Measurements from ENCODE around the gene AP5B1. TPM values are rescaled to one million over a fixed set of nuclear protein-coding genes. Genes with fewer than 3 reads are reported as not detected.
"Not testable (repeated sequence)": the region's sequence is repeated elsewhere in the genome, so short reads cannot be mapped to it uniquely, and the experiment has no call there.

The AP5B1 gene
- total RNA-seq, 2 experiments from 2014 or later: 6.2 to 6.3 TPM

- H3K4me1 Mint-ChIP-seq (ENCODE audit: low read depth); H3K9me3 Mint-ChIP-seq; intact Hi-C loops (cut with micrococcal nuclease); DNase-seq; H3K36me3 Mint-ChIP-seq (ENCODE audit: low read depth); H3K27ac Mint-ChIP-seq; H3K4me3 Mint-ChIP-seq: not testable (repeated sequence)
- CTCF ChIA-PET: interaction anchor here (1.6 kb wide), 1 partner anchor 45 kb away, joined by 5 read pairs; no protein-coding TSS in a partner anchor
- peaks cover 12% of the 10 kb centered on the region for H3K27me3 Mint-ChIP-seq (ENCODE audit: low read depth)
Measured at GRCh38 chr11:65735111-65735510, 45.7 kb downstream of the AP5B1 start.

GRCh38 chr11:65730461-65730860 is 50.3 kb downstream of the AP5B1 start:
- H3K36me3 Mint-ChIP-seq (ENCODE audit: low read depth): no peaks in the 10 kb centered on the region
- CTCF ChIA-PET: interaction anchor here (0.7 to 1.7 kb wide), 2 partner anchors 19 to 50 kb away, joined by 3 read pairs; partner anchors contain the start of genes AP5B1 and KAT5
- DNase-seq: no peak
- no peak overlapping the region for H3K4me3 Mint-ChIP-seq
- intact Hi-C loops (cut with micrococcal nuclease): no loop called here
- no peaks in the 10 kb centered on the region for H3K9me3 Mint-ChIP-seq
- H3K27ac Mint-ChIP-seq: no peak overlapping the region
- H3K4me1 Mint-ChIP-seq (ENCODE audit: low read depth): no peaks in the 10 kb centered on the region
- peaks cover 11% of the 10 kb centered on the region for H3K27me3 Mint-ChIP-seq (ENCODE audit: low read depth)

- H3K4me1 Mint-ChIP-seq (ENCODE audit: low read depth): no peaks in the 10 kb centered on the region
- CTCF ChIA-PET: interaction anchor here (0.5 to 1.7 kb wide), 4 partner anchors 10 to 1448 kb away, joined by 3 to 9 read pairs (median 4); partner anchors contain the start of gene AP5B1
- H3K36me3 Mint-ChIP-seq (ENCODE audit: low read depth): no peaks in the 10 kb centered on the region
- H3K27me3 Mint-ChIP-seq (ENCODE audit: low read depth): peaks cover 9% of the 10 kb centered on the region
- no peak overlapping the region for H3K4me3 Mint-ChIP-seq
- H3K27ac Mint-ChIP-seq: no peak overlapping the region
- intact Hi-C loops (cut with micrococcal nuclease): no loop called here
- DNase-seq: no peak
- H3K9me3 Mint-ChIP-seq: no peaks in the 10 kb centered on the region
Measured at GRCh38 chr11:65727865-65728264, 52.9 kb downstream of the AP5B1 start.

DNA sequence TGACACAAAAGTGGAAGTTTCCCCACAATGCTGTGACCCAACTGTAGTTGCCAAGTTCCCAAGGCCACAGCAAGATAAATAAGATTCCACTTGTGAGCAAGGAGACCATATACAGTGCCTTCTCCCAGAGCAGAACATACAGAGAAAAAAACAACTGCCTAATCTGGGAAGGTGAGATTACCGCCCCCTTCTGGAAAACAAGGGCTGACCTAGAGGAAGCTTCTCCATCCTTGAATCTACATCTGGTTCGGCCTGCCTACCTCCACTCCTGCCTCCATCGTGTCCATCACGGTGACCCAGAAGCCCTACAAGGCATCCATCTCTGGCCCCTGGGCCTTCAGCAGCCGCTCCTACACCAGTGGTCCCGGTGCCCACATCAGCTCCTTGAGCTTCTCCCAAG is 54.1 kb downstream of the AP5B1 start:
- no peak overlapping the region for H3K4me3 Mint-ChIP-seq
- H3K4me1 Mint-ChIP-seq (ENCODE audit: low read depth): no peaks in the 10 kb centered on the region
- H3K27ac Mint-ChIP-seq: no peak overlapping the region
- intact Hi-C loops (cut with micrococcal nuclease): no loop called here
- peaks cover 2% of the 10 kb centered on the region for H3K27me3 Mint-ChIP-seq (ENCODE audit: low read depth)
- no peaks in the 10 kb centered on the region for H3K9me3 Mint-ChIP-seq
- CTCF ChIA-PET: interaction anchor here (0.6 to 1.7 kb wide), 5 partner anchors 10 to 116 kb away, joined by 3 to 9 read pairs (median 4); partner anchors contain the start of genes AP5B1 and KAT5
- DNase-seq: no peak
- no peaks in the 10 kb centered on the region for H3K36me3 Mint-ChIP-seq (ENCODE audit: low read depth)

Other genes starting within 250 kb of the AP5B1 start
- 10 to 100 TPM; 39.7 to 45.7 TPM for gene LTBP3, start 222.6 kb downstream of the AP5B1 start, total RNA-seq
- gene ZNRD2, start 210.5 kb downstream of the AP5B1 start, total RNA-seq: 10 to 100 TPM; 41.4 to 42.5 TPM
- 10 to 100 TPM; 12.4 to 12.8 TPM for gene FAM89B, start 208.4 kb downstream of the AP5B1 start, total RNA-seq
- gene EHBP1L1, start 204.9 kb downstream of the AP5B1 start, total RNA-seq: 10 to 100 TPM; 51.9 to 54.6 TPM
- under 1 TPM in 1 of 2 experiments, not detected in 1; 0.35 TPM for gene KCNK7, start 185.2 kb downstream of the AP5B1 start, total RNA-seq
- gene MAP3K11, start 166.8 kb downstream of the AP5B1 start, total RNA-seq: 10 to 100 TPM; 28.9 to 32.7 TPM
- gene PCNX3, start 165.2 kb downstream of the AP5B1 start, total RNA-seq: 10 to 100 TPM; 21.6 to 24.7 TPM
- gene SIPA1, start 142.9 kb downstream of the AP5B1 start, total RNA-seq: 100 to 1,000 TPM; 146 to 150 TPM
- gene RELA, start 118.1 kb downstream of the AP5B1 start, total RNA-seq: 10 to 100 TPM; 66.9 to 68.5 TPM
- 10 to 100 TPM; 60.1 to 67.1 TPM for gene KAT5, start 68.7 kb downstream of the AP5B1 start, total RNA-seq
- gene RNASEH2C, start 60.2 kb downstream of the AP5B1 start, total RNA-seq: 10 to 100 TPM; 95.6 to 97.8 TPM
- gene OVOL1, start 6.1 kb upstream of the AP5B1 start, total RNA-seq: not detected
- gene SNX32, start 53.0 kb upstream of the AP5B1 start, total RNA-seq: 1 to 10 TPM; 1.5 to 2.0 TPM
- 1,000 to 10,000 TPM; 1,043 to 1,085 TPM for gene CFL1, start 77.2 kb upstream of the AP5B1 start, total RNA-seq
- gene MUS81, start 79.5 kb upstream of the AP5B1 start, total RNA-seq: 10 to 100 TPM; 51.4 to 54.7 TPM
- 10 to 100 TPM; 10.1 to 11.5 TPM for gene EFEMP2, start 91.8 kb upstream of the AP5B1 start, total RNA-seq
- gene CTSW, start 98.9 kb upstream of the AP5B1 start, total RNA-seq: under 1 TPM; 0.91 to 0.95 TPM
- gene FIBP, start 107.5 kb upstream of the AP5B1 start, total RNA-seq: 10 to 100 TPM; 83.1 to 86.6 TPM
- 10 to 100 TPM; 27.6 to 29.0 TPM for gene CCDC85B, start 109.7 kb upstream of the AP5B1 start, total RNA-seq
- gene FOSL1, start 119.4 kb upstream of the AP5B1 start, total RNA-seq: 1 to 10 TPM; 8.2 TPM
- gene C11orf68, start 138.1 kb upstream of the AP5B1 start, total RNA-seq: 10 to 100 TPM; 20.0 to 21.9 TPM
- gene DRAP1, start 138.4 kb upstream of the AP5B1 start, total RNA-seq: 100 to 1,000 TPM; 117 to 134 TPM
- not detected for gene TSGA10IP, start 164.5 kb upstream of the AP5B1 start, total RNA-seq
- 10 to 100 TPM; 50.1 to 59.9 TPM for gene SART1, start 180.8 kb upstream of the AP5B1 start, total RNA-seq
- 10 to 100 TPM; 31.2 to 31.7 TPM for gene EIF1AD, start 221.2 kb upstream of the AP5B1 start, total RNA-seq
- 100 to 1,000 TPM; 347 to 369 TPM for gene BANF1, start 221.5 kb upstream of the AP5B1 start, total RNA-seq
- gene CST6, start 231.0 kb upstream of the AP5B1 start, total RNA-seq: not detected
- not detected for gene CATSPER1, start 245.5 kb upstream of the AP5B1 start, total RNA-seq

Measured in activated naive CD4-positive, alpha-beta T cell treated with anti-CD3 and anti-CD28 coated beads for 36 hours (primary cell).